GM12864 (cell line): Measurements from ENCODE around the gene CDC7.

ENCODE experiments used
- DNase-seq: peaks from one replicate; pipeline ENCODE4 v3.0.0-alpha.2; 2011; ENCODE audit warnings: low read depth
- H3K4me3 ChIP-seq: 2 replicates; pipeline ENCODE4 v1.5.1; 2011; ENCODE audit warnings: mild to moderate bottlenecking, low read depth, low read length, control low read depth
- TF ChIP-seq, protein P1 (sequence below): IDR thresholded peaks from 2 replicates; pipeline ENCODE4 v1.5.1; 2011; ENCODE audit warnings: low read depth, mild to moderate bottlenecking, moderate library complexity, low read length, control low read depth, inconsistent platforms; ENCODE audit errors: missing control alignments

CDC7 gene

GRCh38 chr1:91520942-91521507 is 20.4 kb downstream of the CDC7 start:
- no peak for DNase-seq
- TF ChIP-seq, protein P1, sequence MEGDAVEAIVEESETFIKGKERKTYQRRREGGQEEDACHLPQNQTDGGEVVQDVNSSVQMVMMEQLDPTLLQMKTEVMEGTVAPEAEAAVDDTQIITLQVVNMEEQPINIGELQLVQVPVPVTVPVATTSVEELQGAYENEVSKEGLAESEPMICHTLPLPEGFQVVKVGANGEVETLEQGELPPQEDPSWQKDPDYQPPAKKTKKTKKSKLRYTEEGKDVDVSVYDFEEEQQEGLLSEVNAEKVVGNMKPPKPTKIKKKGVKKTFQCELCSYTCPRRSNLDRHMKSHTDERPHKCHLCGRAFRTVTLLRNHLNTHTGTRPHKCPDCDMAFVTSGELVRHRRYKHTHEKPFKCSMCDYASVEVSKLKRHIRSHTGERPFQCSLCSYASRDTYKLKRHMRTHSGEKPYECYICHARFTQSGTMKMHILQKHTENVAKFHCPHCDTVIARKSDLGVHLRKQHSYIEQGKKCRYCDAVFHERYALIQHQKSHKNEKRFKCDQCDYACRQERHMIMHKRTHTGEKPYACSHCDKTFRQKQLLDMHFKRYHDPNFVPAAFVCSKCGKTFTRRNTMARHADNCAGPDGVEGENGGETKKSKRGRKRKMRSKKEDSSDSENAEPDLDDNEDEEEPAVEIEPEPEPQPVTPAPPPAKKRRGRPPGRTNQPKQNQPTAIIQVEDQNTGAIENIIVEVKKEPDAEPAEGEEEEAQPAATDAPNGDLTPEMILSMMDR = no peak
- H3K4me3 ChIP-seq = no peak overlapping the region

GRCh38 chr1:91523482-91523881 is 22.8 kb downstream of the CDC7 start:
- DNase-seq = no peak
- TF ChIP-seq, protein P1 = no peak

DNA sequence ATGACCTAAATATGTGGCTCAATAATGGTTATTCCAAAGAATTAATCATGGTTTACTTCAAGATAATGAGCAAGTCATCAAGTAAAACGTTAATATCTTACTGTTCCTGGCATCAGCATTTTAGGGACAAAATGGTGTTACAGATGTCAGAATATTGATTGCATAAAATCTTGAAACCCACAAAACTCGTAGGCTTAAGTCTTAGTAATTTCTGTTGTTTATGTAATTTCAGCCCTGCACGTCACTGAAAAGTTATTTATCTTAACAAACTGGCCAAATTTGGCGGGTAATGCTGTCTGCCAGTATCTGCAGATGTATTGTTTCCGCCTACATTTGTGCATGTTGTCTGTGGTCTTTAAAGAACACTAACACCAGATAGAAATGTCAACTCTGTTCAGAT is 25.8 kb downstream of the CDC7 start:
- TF ChIP-seq, protein P1 = no peak
- no peak overlapping the region for H3K4me3 ChIP-seq
- DNase-seq = no peak

More at GRCh38 chr1:91523482-91523881, 22.8 kb downstream of the CDC7 start:
- H3K4me3 ChIP-seq = no peak overlapping the region

- no peak for DNase-seq
- H3K4me3 ChIP-seq = no peak overlapping the region
- TF ChIP-seq, protein P1 = no peak
These were observed 26.7 kb downstream of the CDC7 start for GRCh38 chr1:91527266-91527765.

- no peak overlapping the region for H3K4me3 ChIP-seq
- TF ChIP-seq, protein P1 = no peak
- no peak for DNase-seq
These were observed 27.1 kb downstream of the CDC7 start for GRCh38 chr1:91527781-91528180.

GRCh38 chr1:91529856-91530255 is 29.2 kb downstream of the CDC7 start:
- TF ChIP-seq, protein P1 = peak; percentile 17
- no peak for DNase-seq
- no peak overlapping the region for H3K4me3 ChIP-seq
